ENCODE data around the gene KIRREL3. TPM values are rescaled to one million over a fixed set of nuclear protein-coding genes. Genes with fewer than 3 reads are reported as not detected.
"Not testable (repeated sequence)": the region's sequence is repeated elsewhere in the genome, so short reads cannot be mapped to it uniquely, and the experiment has no call there.

The KIRREL3 gene
- polyA plus RNA-seq, 1 experiment: 2.3 TPM

- no peaks in the 10 kb centered on the region for H3K9me3 ChIP-seq (ENCODE audit: control insufficient read depth, insufficient read depth, low read length)
- TF ChIP-seq CTCF (IDR thresholded peaks at IDR 0.05; ENCODE audit: low read depth, low read length): no peak
- DNase-seq (ENCODE audit: low read depth, low spot score): no peak
- H3K27me3 ChIP-seq (ENCODE audit: control insufficient read depth, insufficient read depth, low read length): no peaks in the 10 kb centered on the region
- ChIA-PET POLR2A (no interaction called here), CTCF (no interaction called here)
- no peak overlapping the region for H3K4me3 ChIP-seq (ENCODE audit: low read depth, low read length)
- H3K27ac ChIP-seq (ENCODE audit: low read depth, low read length): no peak overlapping the region
Observed at GRCh38 chr11:126383339-126384335, 616.9 kb downstream of the KIRREL3 start.

- H3K4me3 ChIP-seq (ENCODE audit: low read depth, low read length); DNase-seq (ENCODE audit: low read depth, low spot score); CTCF ChIA-PET; H3K27ac ChIP-seq (ENCODE audit: low read depth, low read length); POLR2A ChIA-PET; H3K9me3 ChIP-seq (ENCODE audit: control insufficient read depth, insufficient read depth, low read length); H3K27me3 ChIP-seq (ENCODE audit: control insufficient read depth, insufficient read depth, low read length): not testable (repeated sequence)
Observed at GRCh38 chr11:126382641-126383040, 617.9 kb downstream of the KIRREL3 start.

GRCh38 chr11:126381960-126382359, 618.6 kb downstream of the KIRREL3 start:
- H3K27me3 ChIP-seq (ENCODE audit: control insufficient read depth, insufficient read depth, low read length); DNase-seq (ENCODE audit: low read depth, low spot score); POLR2A ChIA-PET; H3K9me3 ChIP-seq (ENCODE audit: control insufficient read depth, insufficient read depth, low read length); CTCF ChIA-PET; H3K27ac ChIP-seq (ENCODE audit: low read depth, low read length); H3K4me3 ChIP-seq (ENCODE audit: low read depth, low read length): not testable (repeated sequence)

- no peaks in the 10 kb centered on the region for H3K9me3 ChIP-seq (ENCODE audit: control insufficient read depth, insufficient read depth, low read length)
- no peak overlapping the region for H3K27ac ChIP-seq (ENCODE audit: low read depth, low read length)
- no peaks in the 10 kb centered on the region for H3K27me3 ChIP-seq (ENCODE audit: control insufficient read depth, insufficient read depth, low read length)
- TF ChIP-seq CTCF (IDR thresholded peaks at IDR 0.05; ENCODE audit: low read depth, low read length): no peak
- CTCF ChIA-PET: no interaction called here
- POLR2A ChIA-PET: no interaction called here
- DNase-seq (ENCODE audit: low read depth, low spot score): no peak
- H3K4me3 ChIP-seq (ENCODE audit: low read depth, low read length): no peak overlapping the region
Observed at GRCh38 chr11:126380909-126381308, 619.7 kb downstream of the KIRREL3 start.

- no peak for DNase-seq (ENCODE audit: low read depth, low spot score)
- ChIA-PET CTCF (interaction anchor here (1.4 kb wide), 1 partner anchor 102 kb away, joined by 3 read pairs; no protein-coding TSS in a partner anchor), POLR2A (no interaction called here)
- H3K27ac ChIP-seq (ENCODE audit: low read depth, low read length): no peak overlapping the region
- no peak for TF ChIP-seq CTCF (IDR thresholded peaks at IDR 0.05; ENCODE audit: low read depth, low read length)
- no peak overlapping the region for H3K4me3 ChIP-seq (ENCODE audit: low read depth, low read length)
- no peaks in the 10 kb centered on the region for H3K9me3 ChIP-seq (ENCODE audit: control insufficient read depth, insufficient read depth, low read length)
- no peaks in the 10 kb centered on the region for H3K27me3 ChIP-seq (ENCODE audit: control insufficient read depth, insufficient read depth, low read length)
Observed at GRCh38 chr11:126378763-126379162, 621.8 kb downstream of the KIRREL3 start.

GRCh38 chr11:126375726-126376125, 624.8 kb downstream of the KIRREL3 start:
- no peak overlapping the region for H3K4me3 ChIP-seq (ENCODE audit: low read depth, low read length)
- H3K9me3 ChIP-seq (ENCODE audit: control insufficient read depth, insufficient read depth, low read length): no peaks in the 10 kb centered on the region
- no peak for DNase-seq (ENCODE audit: low read depth, low spot score)
- POLR2A ChIA-PET: no interaction called here
- CTCF ChIA-PET: no interaction called here
- H3K27ac ChIP-seq (ENCODE audit: low read depth, low read length): no peak overlapping the region
- no peak for TF ChIP-seq CTCF (IDR thresholded peaks at IDR 0.05; ENCODE audit: low read depth, low read length)
- H3K27me3 ChIP-seq (ENCODE audit: control insufficient read depth, insufficient read depth, low read length): no peaks in the 10 kb centered on the region

GRCh38 chr11:126374562-126375300, 625.8 kb downstream of the KIRREL3 start:
- H3K9me3 ChIP-seq (ENCODE audit: control insufficient read depth, insufficient read depth, low read length); CTCF ChIA-PET; DNase-seq (ENCODE audit: low read depth, low spot score); H3K27ac ChIP-seq (ENCODE audit: low read depth, low read length); H3K4me3 ChIP-seq (ENCODE audit: low read depth, low read length); H3K27me3 ChIP-seq (ENCODE audit: control insufficient read depth, insufficient read depth, low read length): not testable (repeated sequence)
- POLR2A ChIA-PET: interaction anchor here (0.6 kb wide), 1 partner anchor 20 kb away, joined by 3 read pairs; no protein-coding TSS in a partner anchor
